Kidney (tissue), 14 donors: ENCODE measurements around the gene ADGRL3. TPM values are rescaled to one million over a fixed set of nuclear protein-coding genes. Genes with fewer than 3 reads are reported as not detected.

Experiments
- DNase-seq, 5 donors: peaks; one replicate each; pipeline ENCODE4 v3.0.0-alpha.2; 2013 to 2020
- FAIRE-seq: peaks from 2 replicates; lab custom pipeline; 2012; peaks lifted over from hg19 to GRCh38; lab: Jason Lieb, UNC
- H3K27ac ChIP-seq, 2 donors: one replicate each; pipeline ENCODE4 v1.7.0; 2013; ENCODE audit warnings: low read depth in 2 of 2, low read length in 2 of 2, inconsistent platforms in 1 of 2
- H3K27me3 ChIP-seq: one replicate; pipeline ENCODE4 v1.7.1; 2013; ENCODE audit warnings: low read length, inconsistent platforms; ENCODE audit not compliant: control insufficient read depth, insufficient read depth
- H3K36me3 ChIP-seq, 3 donors: one replicate each; pipeline versions ENCODE4 v1.7.0 to v1.7.1; 2013; ENCODE audit warnings: low read length in 3 of 3, control low read depth in 1 of 3, inconsistent platforms in 1 of 3; ENCODE audit not compliant: insufficient read depth in 3 of 3, control insufficient read depth in 2 of 3
- H3K4me1 ChIP-seq, 3 donors: one replicate each; pipeline versions ENCODE4 v1.7.0 to v1.7.1; 2013; ENCODE audit warnings: low read length in 3 of 3, inconsistent platforms in 1 of 3, low read depth in 1 of 3; ENCODE audit not compliant: control insufficient read depth in 2 of 3, insufficient read depth in 2 of 3
- H3K4me3 ChIP-seq, 3 donors: one replicate each; pipeline versions ENCODE4 v1.7.0 to v1.8.1; 2013; ENCODE audit warnings: low read length in 3 of 3, control low read depth in 1 of 3, inconsistent platforms in 1 of 3
- H3K9ac ChIP-seq, 3 donors: one replicate each; pipeline versions ENCODE4 v1.7.0 to v1.7.1; 2013; ENCODE audit warnings: low read length in 3 of 3, control low read depth in 1 of 3, inconsistent platforms in 1 of 3
- H3K9me3 ChIP-seq, 3 donors: one replicate each; pipeline versions ENCODE4 v1.7.0 to v1.7.1; 2013; ENCODE audit warnings: low read length in 3 of 3, control low read depth in 1 of 3, inconsistent platforms in 1 of 3; ENCODE audit not compliant: control insufficient read depth in 2 of 3, insufficient read depth in 1 of 3
- CTCF ChIP-seq: IDR thresholded peaks from 3 replicates; pipeline ENCODE4 v1.5.1; 2012; ENCODE audit warnings: mild to moderate bottlenecking, moderate library complexity, borderline replicate concordance; ENCODE audit not compliant: insufficient read depth; ENCODE audit errors: extremely low read depth
- intact Hi-C: fragments of 100-400 bp; cut with DNase I; formaldehyde crosslinking; loops from one replicate; pipeline ENCODE4 v1.11.1; 2022
- polyA plus RNA-seq: library from polyadenylated mRNA; stranded (reverse); fragments of 350-450 nt; fragmentation: Illumina TruSeq; extraction: RNeasy Lipid Tissue Mini Kit (QIAGEN cat#74804); gene quantifications from one replicate; pipeline ENCODE4 v1.2.3, GENCODE V29; 2014; ENCODE audit warnings: low read depth, low replicate concordance; ENCODE audit not compliant: insufficient read depth
- total RNA-seq: library from RNA; stranded (reverse); fragmentation: NEBNext Ultra II Directional; extraction: Animal tissue kit (Norgen Biotek cat#: 25700); gene quantifications from one replicate; pipeline ENCODE4 v1.2.1, GENCODE V29; 2021
- donor health status: control.
- donor health status: control.
- donor health status: control.
- donor health status: control.
- donor health status: control.
- donor health status: DM: yes; HTN: yes; CAD: no.
- donor health status: Normal renal cell carcinoma (clear cell type).

ADGRL3 gene
- total and polyA plus RNA-seq, 2 donors from 2014 or later, result 1.3 to 8.9 TPM

GRCh38 chr4:62087706-62088105 is 887.6 kb downstream of the ADGRL3 start:
- Histone ChIP-seq H3K4me1 (no peaks in the 10 kb centered on the region), H3K9me3 (no peaks in the 10 kb centered on the region), H3K4me3 (no peak overlapping the region), H3K36me3 (no peaks in the 10 kb centered on the region), H3K27me3 (no peaks in the 10 kb centered on the region), H3K9ac (no peak overlapping the region), H3K27ac (no peak overlapping the region)
- TF ChIP-seq CTCF, result no peak
- FAIRE-seq (no peak), DNase-seq (no peak)
- intact Hi-C loops, result no loop called here

- FAIRE-seq (no peak), DNase-seq (no peak)
- Histone ChIP-seq H3K9me3 (no peaks in the 10 kb centered on the region), H3K4me3 (no peak overlapping the region), H3K9ac (no peak overlapping the region), H3K27me3 (no peaks in the 10 kb centered on the region), H3K4me1 (no peaks in the 10 kb centered on the region), H3K27ac (no peak overlapping the region), H3K36me3 (no peaks in the 10 kb centered on the region)
- TF ChIP-seq CTCF, result no peak
- intact Hi-C loops, result no loop called here
These were observed 893.6 kb downstream of the ADGRL3 start for GRCh38 chr4:62093735-62094134.

GRCh38 chr4:62096881-62097280 is 896.8 kb downstream of the ADGRL3 start:
- FAIRE-seq (no peak), DNase-seq (no peak)
- intact Hi-C loops, result no loop called here
- H3K27ac ChIP-seq, result no peak overlapping the region
- no peak overlapping the region for H3K4me3 ChIP-seq
- H3K4me1 ChIP-seq, result no peaks in the 10 kb centered on the region
- no peaks in the 10 kb centered on the region for H3K27me3 ChIP-seq
- no peak for TF ChIP-seq CTCF
- H3K9me3 ChIP-seq, result no peaks in the 10 kb centered on the region
- no peak overlapping the region for H3K9ac ChIP-seq
- H3K36me3 ChIP-seq, result no peaks in the 10 kb centered on the region

GRCh38 chr4:62115216-62115615 is 915.1 kb downstream of the ADGRL3 start:
- H3K9me3 ChIP-seq, result no peaks in the 10 kb centered on the region
- H3K4me3 ChIP-seq, result no peak overlapping the region
- DNase-seq (no peak), FAIRE-seq (no peak)
- intact Hi-C loops, result no loop called here
- no peak overlapping the region for H3K9ac ChIP-seq
- H3K36me3 ChIP-seq, result no peaks in the 10 kb centered on the region
- no peaks in the 10 kb centered on the region for H3K4me1 ChIP-seq
- no peak for TF ChIP-seq CTCF
- no peaks in the 10 kb centered on the region for H3K27me3 ChIP-seq
- H3K27ac ChIP-seq, result no peak overlapping the region
